Measurements from ENCODE around the gene UQCC5. TPM values are rescaled to one million over a fixed set of nuclear protein-coding genes. Genes with fewer than 3 reads are reported as not detected.

UQCC5 gene
- total RNA-seq, 1 experiment from 2014 or later: 38.6 TPM

DNA sequence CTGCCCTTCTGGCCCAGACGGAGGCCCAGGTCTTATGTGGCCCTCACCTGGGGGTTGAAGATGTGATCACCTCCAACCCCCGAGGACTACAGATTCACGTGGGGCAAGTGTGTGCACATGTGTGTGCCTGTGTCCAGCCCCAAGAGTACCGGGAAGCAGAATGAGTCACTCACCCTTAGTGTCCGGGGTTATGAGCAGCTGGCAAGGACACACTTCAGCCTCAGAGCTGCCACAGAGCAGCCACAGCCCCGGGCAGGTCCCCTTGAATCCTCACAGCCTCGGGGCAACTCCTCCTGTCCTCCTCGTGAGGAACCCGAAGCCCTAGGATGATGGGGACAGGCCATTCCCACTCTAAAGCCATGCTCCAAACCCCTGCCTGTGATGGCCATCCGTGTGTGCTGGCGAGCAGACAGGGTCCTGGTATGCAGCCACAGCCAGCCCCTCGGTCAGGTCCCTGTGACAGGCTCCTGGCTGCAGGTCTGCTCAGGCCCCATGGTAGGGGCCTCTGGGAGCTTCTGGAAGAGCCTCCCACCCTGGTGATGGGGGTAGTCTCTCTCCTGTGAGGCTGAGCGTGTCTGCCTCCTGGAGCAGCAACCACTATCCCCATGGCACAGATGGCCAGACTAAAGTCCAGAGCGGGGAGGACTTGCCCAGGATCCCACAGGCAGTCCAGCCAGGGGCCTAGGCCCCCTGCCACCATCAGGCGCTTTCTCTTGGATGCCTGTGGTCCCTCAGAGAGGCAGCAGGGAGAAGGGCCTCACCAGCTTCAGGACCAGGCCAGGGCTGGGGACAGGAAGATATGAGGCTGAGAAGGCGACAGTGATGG, 40.4 kb upstream of the UQCC5 start:
- ChIA-PET CTCF (no interaction called here), POLR2A (no interaction called here)
- no peaks in the 10 kb centered on the region for H3K27me3 ChIP-seq (replicated peaks; ENCODE audit: control insufficient read depth, insufficient read depth, low read length)
- intact Hi-C loops (cut with micrococcal nuclease; ENCODE audit: unreplicated experiment): no loop called here
- TF ChIP-seq, protein P1, sequence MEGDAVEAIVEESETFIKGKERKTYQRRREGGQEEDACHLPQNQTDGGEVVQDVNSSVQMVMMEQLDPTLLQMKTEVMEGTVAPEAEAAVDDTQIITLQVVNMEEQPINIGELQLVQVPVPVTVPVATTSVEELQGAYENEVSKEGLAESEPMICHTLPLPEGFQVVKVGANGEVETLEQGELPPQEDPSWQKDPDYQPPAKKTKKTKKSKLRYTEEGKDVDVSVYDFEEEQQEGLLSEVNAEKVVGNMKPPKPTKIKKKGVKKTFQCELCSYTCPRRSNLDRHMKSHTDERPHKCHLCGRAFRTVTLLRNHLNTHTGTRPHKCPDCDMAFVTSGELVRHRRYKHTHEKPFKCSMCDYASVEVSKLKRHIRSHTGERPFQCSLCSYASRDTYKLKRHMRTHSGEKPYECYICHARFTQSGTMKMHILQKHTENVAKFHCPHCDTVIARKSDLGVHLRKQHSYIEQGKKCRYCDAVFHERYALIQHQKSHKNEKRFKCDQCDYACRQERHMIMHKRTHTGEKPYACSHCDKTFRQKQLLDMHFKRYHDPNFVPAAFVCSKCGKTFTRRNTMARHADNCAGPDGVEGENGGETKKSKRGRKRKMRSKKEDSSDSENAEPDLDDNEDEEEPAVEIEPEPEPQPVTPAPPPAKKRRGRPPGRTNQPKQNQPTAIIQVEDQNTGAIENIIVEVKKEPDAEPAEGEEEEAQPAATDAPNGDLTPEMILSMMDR (IDR thresholded peaks at IDR 0.05; ENCODE audit: insufficient read depth in 1 of 2, low read depth in 1 of 2, low read length in 1 of 2, severe bottlenecking in 1 of 2, unreplicated experiment in 1 of 2): no peak
- no peaks in the 10 kb centered on the region for H3K9me3 ChIP-seq
- Mint-ChIP-seq H3K27me3 (ENCODE audit: insufficient read depth, unreplicated experiment) (no peaks in the 10 kb centered on the region), H3K4me1 (ENCODE audit: low read depth, unreplicated experiment) (no peaks in the 10 kb centered on the region), H3K9me3 (ENCODE audit: unreplicated experiment) (no peaks in the 10 kb centered on the region), H3K36me3 (ENCODE audit: insufficient read depth, unreplicated experiment) (peaks cover 12% of the 10 kb centered on the region), H3K4me3 (ENCODE audit: unreplicated experiment) (no peak overlapping the region), H3K27ac (ENCODE audit: unreplicated experiment) (no peak overlapping the region)
- no TSS peak for BruUV-seq (replicated peaks)
- no peak overlapping the region for H3K4me3 ChIP-seq (ENCODE audit: low read depth, low read length)
- DNase-seq: no peak
- no peaks in the 10 kb centered on the region for H3K36me3 ChIP-seq (ENCODE audit: control insufficient read depth, insufficient read depth, low read length)
- no peaks in the 10 kb centered on the region for H3K4me1 ChIP-seq

DNA sequence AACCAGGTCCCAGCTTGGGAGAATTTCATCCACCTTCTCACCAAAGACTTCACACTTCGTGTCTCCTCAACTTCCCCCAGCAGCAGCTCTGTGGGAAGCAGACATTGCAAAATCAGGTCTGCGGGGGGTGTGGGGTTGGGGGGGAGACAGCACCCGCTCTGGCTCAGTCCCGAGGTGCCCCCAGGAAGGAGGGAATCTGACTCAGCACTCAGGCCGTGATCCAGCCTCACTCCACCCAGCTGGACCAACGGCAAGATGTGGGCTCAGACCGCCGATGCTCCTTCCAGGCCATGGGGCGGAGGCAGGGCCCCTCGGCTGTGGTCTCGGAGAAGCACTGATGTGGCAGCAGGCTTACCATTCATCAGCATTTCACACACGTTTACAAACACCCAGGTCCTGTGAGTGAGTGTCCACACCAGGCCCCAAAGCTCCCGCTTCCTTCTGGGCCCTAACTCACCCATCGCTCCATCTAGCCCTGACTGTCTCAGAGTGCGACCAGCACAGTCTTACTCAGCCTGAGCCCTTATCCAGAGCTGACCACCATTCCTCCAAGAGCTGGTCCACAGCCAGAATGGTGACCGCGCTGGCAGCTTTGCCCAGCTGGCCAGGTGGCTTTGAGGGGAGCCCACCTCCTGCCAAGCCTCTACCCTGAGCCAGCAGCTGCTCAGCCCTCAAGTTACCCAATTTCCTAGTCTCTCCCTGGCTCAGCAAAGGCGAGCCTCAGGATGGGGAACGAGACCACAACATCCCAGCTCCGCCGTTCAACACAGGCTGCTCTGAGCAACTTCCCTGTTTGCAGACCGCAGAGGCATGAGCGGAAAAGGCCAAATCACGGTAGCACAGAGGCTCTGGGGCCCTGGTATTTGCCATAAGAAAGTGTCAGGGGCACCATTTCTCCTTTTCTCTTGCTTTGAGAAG, 38.0 kb upstream of the UQCC5 start:
- ChIA-PET POLR2A (no interaction called here), CTCF (no interaction called here)
- Mint-ChIP-seq H3K27me3 (ENCODE audit: insufficient read depth, unreplicated experiment) (no peaks in the 10 kb centered on the region), H3K9me3 (ENCODE audit: unreplicated experiment) (no peaks in the 10 kb centered on the region), H3K27ac (ENCODE audit: unreplicated experiment) (no peak overlapping the region), H3K36me3 (ENCODE audit: insufficient read depth, unreplicated experiment) (no peaks in the 10 kb centered on the region), H3K4me3 (ENCODE audit: unreplicated experiment) (no peak overlapping the region), H3K4me1 (ENCODE audit: low read depth, unreplicated experiment) (no peaks in the 10 kb centered on the region)
- no TSS peak for BruUV-seq (replicated peaks)
- no peaks in the 10 kb centered on the region for H3K36me3 ChIP-seq (ENCODE audit: control insufficient read depth, insufficient read depth, low read length)
- no peaks in the 10 kb centered on the region for H3K9me3 ChIP-seq
- intact Hi-C loops (cut with micrococcal nuclease; ENCODE audit: unreplicated experiment): no loop called here
- no peak for DNase-seq
- H3K4me1 ChIP-seq: no peaks in the 10 kb centered on the region
- TF ChIP-seq, protein P1 (IDR thresholded peaks at IDR 0.05; ENCODE audit: insufficient read depth in 1 of 2, low read depth in 1 of 2, low read length in 1 of 2, severe bottlenecking in 1 of 2, unreplicated experiment in 1 of 2): no peak
- H3K27me3 ChIP-seq (replicated peaks; ENCODE audit: control insufficient read depth, insufficient read depth, low read length): no peaks in the 10 kb centered on the region
- H3K4me3 ChIP-seq (ENCODE audit: low read depth, low read length): no peak overlapping the region

GRCh38 chr3:52501046-52501445, 35.4 kb upstream of the UQCC5 start:
- Histone ChIP-seq H3K4me1 (no peaks in the 10 kb centered on the region), H3K4me3 (ENCODE audit: low read depth, low read length) (no peak overlapping the region), H3K36me3 (ENCODE audit: control insufficient read depth, insufficient read depth, low read length) (no peaks in the 10 kb centered on the region), H3K27me3 (replicated peaks; ENCODE audit: control insufficient read depth, insufficient read depth, low read length) (no peaks in the 10 kb centered on the region), H3K9me3 (no peaks in the 10 kb centered on the region)
- DNase-seq: no peak
- Mint-ChIP-seq H3K4me1 (ENCODE audit: low read depth, unreplicated experiment) (no peaks in the 10 kb centered on the region), H3K4me3 (ENCODE audit: unreplicated experiment) (no peak overlapping the region), H3K27ac (ENCODE audit: unreplicated experiment) (no peak overlapping the region), H3K27me3 (ENCODE audit: insufficient read depth, unreplicated experiment) (no peaks in the 10 kb centered on the region), H3K9me3 (ENCODE audit: unreplicated experiment) (no peaks in the 10 kb centered on the region), H3K36me3 (ENCODE audit: insufficient read depth, unreplicated experiment) (no peaks in the 10 kb centered on the region)
- TF ChIP-seq, protein P1 (IDR thresholded peaks at IDR 0.05; ENCODE audit: insufficient read depth in 1 of 2, low read depth in 1 of 2, low read length in 1 of 2, severe bottlenecking in 1 of 2, unreplicated experiment in 1 of 2): no peak
- BruUV-seq (replicated peaks): no TSS peak
- intact Hi-C loops (cut with micrococcal nuclease; ENCODE audit: unreplicated experiment): no loop called here
- ChIA-PET CTCF (no interaction called here), POLR2A (no interaction called here)
